Keratinocyte (primary cell): Measurements from ENCODE around the gene CTIF. TPM values are rescaled to one million over a fixed set of nuclear protein-coding genes. Genes with fewer than 3 reads are reported as not detected.

Experiments
- DNase-seq: peaks from one replicate; pipeline ENCODE4 v3.0.0-alpha.2; 2011; ENCODE audit warnings: low read depth, missing footprints, low spot score
- FAIRE-seq: peaks from 2 replicates; lab custom pipeline; 2011; peaks lifted over from hg19 to GRCh38; lab: Jason Lieb, UNC
- H2AFZ ChIP-seq: 2 replicates; pipeline ENCODE4 v1.6.0; 2012; ENCODE audit warnings: low read length, control low read depth, inconsistent platforms; ENCODE audit not compliant: control insufficient read depth
- H3K27ac ChIP-seq: 2 replicates; pipeline ENCODE4 v1.5.1; 2011; ENCODE audit warnings: low read length; ENCODE audit not compliant: control insufficient read depth, insufficient read depth
- H3K27me3 ChIP-seq: 3 replicates; pipeline ENCODE4 v1.6.0; 2011; ENCODE audit warnings: low read length; ENCODE audit not compliant: control insufficient read depth, insufficient read depth; ENCODE audit errors: extremely low read depth
- H3K36me3 ChIP-seq, 2 experiments: 2 replicates in 1 of 2; 3 replicates in 1 of 2; pipeline ENCODE4 v1.5.1; 2011; ENCODE audit warnings: low read length in 2 of 2, mild to moderate bottlenecking in 1 of 2; ENCODE audit not compliant: control insufficient read depth in 2 of 2, insufficient read depth in 2 of 2; ENCODE audit errors: extremely low read depth in 1 of 2
- H3K4me1 ChIP-seq: 3 replicates; pipeline ENCODE4 v1.5.1; 2011; ENCODE audit warnings: low read length; ENCODE audit not compliant: control insufficient read depth, insufficient read depth; ENCODE audit errors: extremely low read depth
- H3K4me2 ChIP-seq: 3 replicates; pipeline ENCODE4 v1.6.0; 2011; ENCODE audit warnings: low read depth, low read length; ENCODE audit not compliant: control insufficient read depth, insufficient read depth; ENCODE audit errors: extremely low read depth
- H3K4me3 ChIP-seq, 3 experiments: fragments of 200-600 bp in 1 of 3; sonication (generic) in 1 of 3; 2 replicates in 2 of 3; 3 replicates in 1 of 3; pipeline ENCODE4 v1.5.1; 2011 to 2016; ENCODE audit warnings: low read length in 3 of 3, mild to moderate bottlenecking in 3 of 3, control low read depth in 2 of 3, inconsistent platforms in 1 of 3, low read depth in 1 of 3, mixed read lengths in 1 of 3, mixed run types in 1 of 3, moderate library complexity in 1 of 3; ENCODE audit not compliant: control insufficient read depth in 2 of 3, insufficient read depth in 2 of 3; ENCODE audit errors: extremely low read depth in 1 of 3
- H3K79me2 ChIP-seq: 2 replicates; pipeline ENCODE4 v1.6.0; 2012; ENCODE audit warnings: low read length; ENCODE audit not compliant: control insufficient read depth, insufficient read depth
- H3K9ac ChIP-seq: 3 replicates; pipeline ENCODE4 v1.6.0; 2011; ENCODE audit warnings: low read length; ENCODE audit not compliant: control insufficient read depth, insufficient read depth; ENCODE audit errors: extremely low read depth
- H3K9me1 ChIP-seq: 3 replicates; pipeline ENCODE4 v1.6.0; 2011; ENCODE audit warnings: low read length; ENCODE audit not compliant: control insufficient read depth, insufficient read depth; ENCODE audit errors: extremely low read depth
- H3K9me3 ChIP-seq: 2 replicates; pipeline ENCODE4 v1.5.1; 2012; ENCODE audit warnings: low read depth, low read length; ENCODE audit not compliant: control insufficient read depth
- H4K20me1 ChIP-seq: 3 replicates; pipeline ENCODE4 v1.6.0; 2011; ENCODE audit warnings: low read length; ENCODE audit not compliant: control insufficient read depth, insufficient read depth; ENCODE audit errors: extremely low read depth
- EZH2 ChIP-seq: IDR thresholded peaks from one replicate; pipeline ENCODE4 v1.6.1; 2012; ENCODE audit warnings: inconsistent platforms, mild to moderate bottlenecking, low read length, moderate library complexity
- dilution Hi-C: fragments of 300-500 bp; cut with MboI; formaldehyde crosslinking; loops from one replicate; pipeline ENCODE4 v1.7.0; 2020; ENCODE audit warnings: low sequenced_read_pairs; ENCODE audit not compliant: extremely low pct_ligation_motif_present
- polyA plus RNA-seq, 5 experiments: library from polyadenylated mRNA; depleted of rRNA in 3 of 5; stranded (reverse) in 3 of 5; stranded (forward) in 1 of 5; unstranded in 1 of 5; fragments of >200 nt; gene quantifications; 1 replicate in 1 of 5; 2 replicates in 3 of 5; 3 replicates in 1 of 5; pipeline versions ENCODE4 v1.2.1 to v1.2.3, GENCODE V29; 2011 to 2012; ENCODE audit warnings: missing spikeins in 2 of 5, low read depth in 1 of 5, low replicate concordance in 1 of 5
- TF ChIP-seq, protein P1 (sequence below), 3 experiments: IDR thresholded peaks in 1 of 3; conservative IDR thresholded peaks in 1 of 3; optimal IDR thresholded peaks in 1 of 3; 2 replicates in 2 of 3; 3 replicates in 1 of 3; pipeline versions ENCODE3 to v1.5.1; 2011; ENCODE audit warnings: low read length in 3 of 3, mild to moderate bottlenecking in 3 of 3, moderate library complexity in 2 of 3, control low read depth in 1 of 3, inconsistent platforms in 1 of 3; ENCODE audit not compliant: insufficient read depth in 2 of 3; ENCODE audit errors: extremely low read depth in 1 of 3

CTIF gene
- polyA plus RNA-seq, 1 donor (not counting 4 experiments of a cell fraction or from before 2014, with no cell fraction given), result 15.0 TPM

- Histone ChIP-seq H3K9me1 (no peaks in the 10 kb centered on the region), H3K27me3 (no peaks in the 10 kb centered on the region), H3K9ac (no peak overlapping the region), H3K79me2 (no peaks in the 10 kb centered on the region), H3K4me1 (peaks cover 13% of the 10 kb centered on the region), H3K27ac (no peak overlapping the region), H3K9me3 (no peaks in the 10 kb centered on the region), H3K36me3 (no peaks in the 10 kb centered on the region), H2AFZ (no peak overlapping the region), H3K4me3 (no peak overlapping the region), H4K20me1 (no peaks in the 10 kb centered on the region), H3K4me2 (no peak overlapping the region)
- dilution Hi-C loops, result no loop called here
- no peak for FAIRE-seq
- no peak for DNase-seq
- TF ChIP-seq, protein P1, sequence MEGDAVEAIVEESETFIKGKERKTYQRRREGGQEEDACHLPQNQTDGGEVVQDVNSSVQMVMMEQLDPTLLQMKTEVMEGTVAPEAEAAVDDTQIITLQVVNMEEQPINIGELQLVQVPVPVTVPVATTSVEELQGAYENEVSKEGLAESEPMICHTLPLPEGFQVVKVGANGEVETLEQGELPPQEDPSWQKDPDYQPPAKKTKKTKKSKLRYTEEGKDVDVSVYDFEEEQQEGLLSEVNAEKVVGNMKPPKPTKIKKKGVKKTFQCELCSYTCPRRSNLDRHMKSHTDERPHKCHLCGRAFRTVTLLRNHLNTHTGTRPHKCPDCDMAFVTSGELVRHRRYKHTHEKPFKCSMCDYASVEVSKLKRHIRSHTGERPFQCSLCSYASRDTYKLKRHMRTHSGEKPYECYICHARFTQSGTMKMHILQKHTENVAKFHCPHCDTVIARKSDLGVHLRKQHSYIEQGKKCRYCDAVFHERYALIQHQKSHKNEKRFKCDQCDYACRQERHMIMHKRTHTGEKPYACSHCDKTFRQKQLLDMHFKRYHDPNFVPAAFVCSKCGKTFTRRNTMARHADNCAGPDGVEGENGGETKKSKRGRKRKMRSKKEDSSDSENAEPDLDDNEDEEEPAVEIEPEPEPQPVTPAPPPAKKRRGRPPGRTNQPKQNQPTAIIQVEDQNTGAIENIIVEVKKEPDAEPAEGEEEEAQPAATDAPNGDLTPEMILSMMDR (optimal IDR thresholded peaks at IDR 0.05 in 1 of 3, IDR thresholded peaks at IDR 0.05 in 1 of 3, conservative IDR thresholded peaks at IDR 0.05 in 1 of 3; ENCODE audit: extremely low read depth in 1 of 3, insufficient read depth in 2 of 3, low read length in 3 of 3), result no peak
- TF ChIP-seq EZH2, result no peak
Measured at GRCh38 chr18:48893608-48894600, 355.1 kb downstream of the CTIF start.

GRCh38 chr18:48894799-48895346, 356.0 kb downstream of the CTIF start:
- Histone ChIP-seq H3K79me2 (no peaks in the 10 kb centered on the region), H3K4me3 (no peak overlapping the region), H2AFZ (no peak overlapping the region), H3K36me3 (no peaks in the 10 kb centered on the region), H3K9me3 (no peaks in the 10 kb centered on the region), H3K9me1 (no peaks in the 10 kb centered on the region), H4K20me1 (no peaks in the 10 kb centered on the region), H3K4me1 (peaks cover 13% of the 10 kb centered on the region), H3K4me2 (no peak overlapping the region), H3K27me3 (no peaks in the 10 kb centered on the region), H3K27ac (no peak overlapping the region), H3K9ac (no peak overlapping the region)
- dilution Hi-C loops, result no loop called here
- DNase-seq (no peak), FAIRE-seq (no peak)
- no peak for TF ChIP-seq EZH2
- TF ChIP-seq, protein P1 (optimal IDR thresholded peaks at IDR 0.05 in 1 of 3, IDR thresholded peaks at IDR 0.05 in 1 of 3, conservative IDR thresholded peaks at IDR 0.05 in 1 of 3; ENCODE audit: extremely low read depth in 1 of 3, insufficient read depth in 2 of 3, low read length in 3 of 3), result no peak
